Natural killer cell (primary cell): Measurements from ENCODE around the gene CYP11A1. TPM values are rescaled to one million over a fixed set of nuclear protein-coding genes. Genes with fewer than 3 reads are reported as not detected.

Experiments
- ATAC-seq, 3 donors: fragments of 150-1000 bp in 2 of 3; fragments of 200-7000 bp in 1 of 3; cut with Tn5 transposase; 1 replicate in 1 of 3; 2 replicates in 2 of 3; pipeline ENCODE4 v1.10.0; 2021; ENCODE audit warnings: mild to moderate bottlenecking in 2 of 3, moderate library complexity in 2 of 3
- DNase-seq, 2 donors: peaks; one replicate each; pipeline versions ENCODE4 v3.0.0 to v3.0.0-alpha.2; 2013 to 2021; ENCODE audit warnings: mixed read lengths in 1 of 2
- H3K27ac ChIP-seq: one replicate; pipeline ENCODE4 v1.5.1; 2013; ENCODE audit warnings: mild to moderate bottlenecking, low read length
- H3K27me3 ChIP-seq: one replicate; pipeline ENCODE4 v1.6.1; 2013; ENCODE audit warnings: low read length; ENCODE audit not compliant: control insufficient read depth, insufficient read depth
- H3K36me3 ChIP-seq: one replicate; pipeline ENCODE4 v1.6.1; 2013; ENCODE audit warnings: low read length; ENCODE audit not compliant: control insufficient read depth, insufficient read depth
- H3K4me1 ChIP-seq: one replicate; pipeline ENCODE4 v1.6.1; 2013; ENCODE audit warnings: low read length; ENCODE audit not compliant: control insufficient read depth, insufficient read depth
- H3K4me3 ChIP-seq: one replicate; pipeline ENCODE4 v1.5.1; 2013; ENCODE audit warnings: low read length
- H3K9me3 ChIP-seq: one replicate; pipeline ENCODE4 v1.6.1; 2013; ENCODE audit warnings: low read length; ENCODE audit not compliant: control insufficient read depth, insufficient read depth
- H3K27ac Mint-ChIP-seq, 2 donors: one replicate each; pipeline ENCODE4 v1.8.0; 2022; ENCODE audit warnings: mild to moderate bottlenecking in 2 of 2, mixed read lengths in 2 of 2, moderate library complexity in 1 of 2
- H3K27me3 Mint-ChIP-seq, 2 donors: one replicate each; pipeline ENCODE4 v1.8.0; 2022; ENCODE audit warnings: low read depth in 2 of 2, mixed read lengths in 2 of 2
- H3K36me3 Mint-ChIP-seq: one replicate; pipeline ENCODE4 v1.8.0; 2022; ENCODE audit warnings: mixed read lengths
- H3K4me1 Mint-ChIP-seq, 2 donors: one replicate each; pipeline ENCODE4 v1.8.0; 2022; ENCODE audit warnings: mixed read lengths in 2 of 2
- H3K4me3 Mint-ChIP-seq: one replicate; pipeline ENCODE4 v1.8.0; 2022; ENCODE audit warnings: mild to moderate bottlenecking, moderate library complexity, mixed read lengths
- H3K9me3 Mint-ChIP-seq, 2 donors: one replicate each; pipeline ENCODE4 v1.8.0; 2022; ENCODE audit warnings: mixed read lengths in 2 of 2
- WGBS: methylation state at CpG from one replicate; pipeline ENCODE4 v1.1.7; 2013; ENCODE audit warnings: missing lambda C conversion rate; ENCODE audit not compliant: insufficient coverage; 5-methylcytosine and 5-hydroxymethylcytosine counted together
- intact Hi-C: fragments of 100-400 bp; cut with micrococcal nuclease; formaldehyde crosslinking; loops from one replicate; pipeline ENCODE4 v1.14.2; 2022
- total RNA-seq, 4 donors: library from RNA; stranded (reverse); fragments of 120-200 nt in 1 of 4; gene quantifications; one replicate each; pipeline versions ENCODE4 v1.2.3 to v1.2.4, GENCODE V29; 2013 to 2022
- TF ChIP-seq, protein P1 (sequence below): fragments of 200-600 bp; IDR thresholded peaks from one replicate; pipeline ENCODE4 v1.8.0; 2022; ENCODE audit warnings: antibody characterized with exemption

Gene CYP11A1
- total RNA-seq, 3 donors from 2014 or later (not counting 1 experiment from before 2014, with no cell fraction given), result 5.1 TPM; not detected in 2

DNA sequence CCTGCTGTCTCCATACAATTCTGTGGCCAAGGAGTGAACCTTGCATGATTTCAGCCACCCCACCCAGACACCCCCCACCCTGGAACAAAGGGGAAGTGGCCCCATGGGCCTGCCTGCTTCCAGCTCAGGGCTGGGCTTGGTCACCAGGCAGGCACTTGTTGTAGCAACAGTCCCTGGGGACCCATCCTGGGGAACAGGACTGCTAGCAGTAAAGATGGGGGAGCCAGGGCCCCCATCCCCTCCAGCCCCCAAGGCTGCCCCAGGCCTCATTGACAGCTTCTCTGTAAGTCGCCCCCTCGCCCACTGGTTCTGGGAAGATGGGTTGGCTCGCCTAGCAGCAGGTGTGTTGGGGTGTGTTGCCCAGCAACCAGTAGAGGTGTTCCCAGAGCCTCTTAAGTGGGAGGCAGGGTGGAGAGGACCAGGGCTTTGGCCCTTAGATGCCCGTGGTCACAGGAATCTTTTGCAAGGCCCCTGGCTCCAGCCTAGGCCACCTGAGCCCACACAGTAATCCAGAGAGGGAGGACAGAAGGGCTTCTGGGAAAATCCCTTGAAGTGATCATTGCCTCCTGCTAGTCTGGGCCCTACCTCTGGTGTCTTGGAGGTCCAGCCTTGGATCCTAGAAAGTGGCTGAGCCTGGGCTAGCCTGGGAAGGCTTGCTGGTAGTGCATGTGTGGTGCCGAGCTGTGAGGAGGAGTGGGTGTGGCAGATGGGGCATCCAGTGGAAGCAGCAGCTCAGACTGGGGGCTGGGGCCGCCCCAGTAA, 48.9 kb downstream of the CYP11A1 start:
- Mint-ChIP-seq H3K27ac (no peak overlapping the region), H3K9me3 (no peaks in the 10 kb centered on the region), H3K36me3 (no peaks in the 10 kb centered on the region), H3K4me1 (peaks cover 15 to 32% of the 10 kb centered on the region in 2 donors), H3K27me3 (no peaks in the 10 kb centered on the region), H3K4me3 (no peak overlapping the region)
- H3K36me3 ChIP-seq, result no peaks in the 10 kb centered on the region
- no peak overlapping the region for H3K4me3 ChIP-seq
- TF ChIP-seq, protein P1, sequence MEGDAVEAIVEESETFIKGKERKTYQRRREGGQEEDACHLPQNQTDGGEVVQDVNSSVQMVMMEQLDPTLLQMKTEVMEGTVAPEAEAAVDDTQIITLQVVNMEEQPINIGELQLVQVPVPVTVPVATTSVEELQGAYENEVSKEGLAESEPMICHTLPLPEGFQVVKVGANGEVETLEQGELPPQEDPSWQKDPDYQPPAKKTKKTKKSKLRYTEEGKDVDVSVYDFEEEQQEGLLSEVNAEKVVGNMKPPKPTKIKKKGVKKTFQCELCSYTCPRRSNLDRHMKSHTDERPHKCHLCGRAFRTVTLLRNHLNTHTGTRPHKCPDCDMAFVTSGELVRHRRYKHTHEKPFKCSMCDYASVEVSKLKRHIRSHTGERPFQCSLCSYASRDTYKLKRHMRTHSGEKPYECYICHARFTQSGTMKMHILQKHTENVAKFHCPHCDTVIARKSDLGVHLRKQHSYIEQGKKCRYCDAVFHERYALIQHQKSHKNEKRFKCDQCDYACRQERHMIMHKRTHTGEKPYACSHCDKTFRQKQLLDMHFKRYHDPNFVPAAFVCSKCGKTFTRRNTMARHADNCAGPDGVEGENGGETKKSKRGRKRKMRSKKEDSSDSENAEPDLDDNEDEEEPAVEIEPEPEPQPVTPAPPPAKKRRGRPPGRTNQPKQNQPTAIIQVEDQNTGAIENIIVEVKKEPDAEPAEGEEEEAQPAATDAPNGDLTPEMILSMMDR, result no peak
- H3K27me3 ChIP-seq, result no peaks in the 10 kb centered on the region
- peaks cover 53% of the 10 kb centered on the region for H3K4me1 ChIP-seq
- WGBS, result 79% methylated on average over 6 of the region's 6 CpGs
- H3K27ac ChIP-seq, result no peak overlapping the region
- ATAC-seq (no peak), DNase-seq (no peak)
- intact Hi-C loops, result no loop called here
- no peaks in the 10 kb centered on the region for H3K9me3 ChIP-seq

DNA sequence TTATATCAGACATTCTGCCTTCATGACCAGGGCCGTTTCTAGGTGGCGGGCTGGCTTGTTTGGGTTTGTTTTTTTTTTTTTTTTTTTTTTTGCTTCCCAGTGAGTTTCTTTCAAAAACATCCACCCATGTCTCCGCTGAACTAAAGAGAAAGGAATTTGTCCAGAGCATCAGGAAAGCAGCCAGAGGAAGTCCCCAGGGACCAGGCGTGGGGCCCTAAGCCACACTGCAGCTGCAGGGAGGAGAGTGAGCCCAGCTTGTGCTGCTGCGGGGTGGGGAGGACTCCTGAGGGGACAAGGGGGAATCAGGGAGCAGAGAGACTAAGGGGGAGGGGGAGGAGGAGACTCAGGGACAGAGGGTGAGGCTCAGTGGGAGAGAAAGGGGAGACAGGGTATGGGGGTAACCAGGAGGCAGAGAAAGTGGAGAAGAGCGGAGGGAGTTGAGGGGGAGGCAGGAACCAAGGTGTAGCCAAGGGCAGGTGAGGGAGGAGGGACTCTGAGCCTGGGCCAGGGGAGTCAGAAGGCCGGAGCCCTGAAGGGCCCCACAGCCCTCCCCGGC, 49.5 kb downstream of the CYP11A1 start:
- Histone ChIP-seq H3K36me3 (no peaks in the 10 kb centered on the region), H3K27me3 (no peaks in the 10 kb centered on the region), H3K4me1 (peaks cover 53% of the 10 kb centered on the region), H3K4me3 (no peak overlapping the region), H3K27ac (no peak overlapping the region), H3K9me3 (no peaks in the 10 kb centered on the region)
- DNase-seq (no peak), ATAC-seq (no peak)
- 71% methylated on average over 8 of the region's 8 CpGs for WGBS
- Mint-ChIP-seq H3K4me3 (no peak overlapping the region), H3K27ac (no peak overlapping the region), H3K4me1 (peaks cover 15 to 29% of the 10 kb centered on the region in 2 donors), H3K9me3 (no peaks in the 10 kb centered on the region), H3K36me3 (no peaks in the 10 kb centered on the region), H3K27me3 (no peaks in the 10 kb centered on the region)
- TF ChIP-seq, protein P1, result no peak
- intact Hi-C loops, result no loop called here

DNA sequence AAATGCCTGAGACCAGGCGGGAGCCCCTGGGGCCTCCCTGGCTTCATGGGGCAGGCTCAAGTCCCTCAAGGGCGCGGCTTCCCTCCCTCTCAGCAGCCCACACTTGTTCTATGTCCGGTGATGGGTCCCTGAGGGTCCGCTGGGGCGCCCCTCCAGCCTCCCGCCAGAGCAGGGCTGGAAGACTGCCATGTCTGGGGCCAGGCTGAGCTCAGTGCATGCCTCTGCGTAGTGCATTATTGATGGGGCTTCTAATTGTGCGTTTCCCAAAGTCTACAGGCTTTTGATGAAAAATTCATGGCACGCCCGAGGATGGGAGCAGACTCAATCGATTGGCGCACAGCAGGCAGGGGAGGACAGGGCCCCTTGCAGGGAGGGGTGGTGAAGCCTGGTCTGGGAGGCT, 51.3 kb downstream of the CYP11A1 start:
- H3K9me3 ChIP-seq, result no peaks in the 10 kb centered on the region
- no peak for ATAC-seq
- no peak overlapping the region for H3K4me3 Mint-ChIP-seq
- H3K27me3 Mint-ChIP-seq, result no peaks in the 10 kb centered on the region
- no peaks in the 10 kb centered on the region for H3K9me3 Mint-ChIP-seq
- peaks cover 15 to 29% of the 10 kb centered on the region in 2 donors for H3K4me1 Mint-ChIP-seq
- peak overlapping the region in 1 of 2 donors; percentile 78 for H3K27ac Mint-ChIP-seq
- no peaks in the 10 kb centered on the region for H3K36me3 ChIP-seq
- TF ChIP-seq, protein P1, result no peak
- H3K36me3 Mint-ChIP-seq, result no peaks in the 10 kb centered on the region
- peak overlapping the region; percentile 69 for H3K27ac ChIP-seq
- no peaks in the 10 kb centered on the region for H3K27me3 ChIP-seq
- H3K4me1 ChIP-seq, result peaks cover 53% of the 10 kb centered on the region
- 69% methylated on average over 13 of the region's 13 CpGs for whole genome bisulfite sequencing
- no peak overlapping the region for H3K4me3 ChIP-seq
- intact Hi-C loops, result no loop called here
- no peak for DNase-seq
